ENCODE measurements around the gene RAI1.
A peak's percentile ranks its signal among the peaks of the same experiment; 100 is the strongest.

RAI1 gene

DNA sequence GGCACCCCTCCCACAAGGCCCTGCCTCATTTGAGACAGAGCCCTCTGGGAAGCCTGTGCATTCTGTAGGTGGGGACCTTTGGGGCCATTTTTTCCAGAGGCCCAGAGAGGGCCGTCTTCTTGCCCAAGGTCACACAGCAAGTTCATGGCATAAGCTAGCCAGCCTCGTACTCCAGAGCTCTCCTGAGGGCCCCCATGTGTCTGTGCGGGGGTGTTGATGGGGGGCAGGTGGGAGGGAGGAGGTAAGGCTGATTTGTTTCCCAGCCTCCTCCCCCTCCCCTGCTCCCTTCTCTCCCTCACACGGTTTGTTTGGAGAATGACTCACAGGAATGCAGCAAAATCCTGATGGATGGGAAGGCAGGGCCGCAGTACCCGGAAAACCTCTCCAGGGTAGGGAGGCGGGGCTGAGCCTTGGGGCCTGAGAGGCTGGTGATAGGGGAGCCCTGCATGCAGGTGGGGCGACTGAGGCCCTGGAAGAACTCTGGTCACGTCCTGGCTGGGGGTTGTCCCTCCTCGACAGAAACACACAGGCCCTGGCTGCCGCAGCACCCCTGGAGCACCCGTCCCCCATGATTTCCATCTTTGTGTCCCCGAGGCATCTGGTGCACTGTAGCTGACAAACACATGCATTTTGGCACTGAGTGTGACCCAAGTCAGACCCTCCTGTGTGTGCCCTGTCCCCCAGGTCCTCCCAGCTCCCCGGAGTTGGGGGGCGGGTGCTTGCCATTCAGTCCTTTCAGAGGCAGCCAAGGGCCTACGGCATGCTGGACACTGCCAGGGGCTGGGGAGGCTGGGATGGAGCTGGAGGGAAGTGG lies 29.7 kb downstream of the RAI1 start:
- DNase-seq, result peak in 7 of 10 donors; percentile 54 to 95 (median 76)
- intact Hi-C loops (cut with DNase I), result no loop called here

GRCh38 chr17:17711641-17712162 lies 30.4 kb downstream of the RAI1 start:
- no peak for DNase-seq
- intact Hi-C loops (cut with DNase I), result no loop called here

DNA sequence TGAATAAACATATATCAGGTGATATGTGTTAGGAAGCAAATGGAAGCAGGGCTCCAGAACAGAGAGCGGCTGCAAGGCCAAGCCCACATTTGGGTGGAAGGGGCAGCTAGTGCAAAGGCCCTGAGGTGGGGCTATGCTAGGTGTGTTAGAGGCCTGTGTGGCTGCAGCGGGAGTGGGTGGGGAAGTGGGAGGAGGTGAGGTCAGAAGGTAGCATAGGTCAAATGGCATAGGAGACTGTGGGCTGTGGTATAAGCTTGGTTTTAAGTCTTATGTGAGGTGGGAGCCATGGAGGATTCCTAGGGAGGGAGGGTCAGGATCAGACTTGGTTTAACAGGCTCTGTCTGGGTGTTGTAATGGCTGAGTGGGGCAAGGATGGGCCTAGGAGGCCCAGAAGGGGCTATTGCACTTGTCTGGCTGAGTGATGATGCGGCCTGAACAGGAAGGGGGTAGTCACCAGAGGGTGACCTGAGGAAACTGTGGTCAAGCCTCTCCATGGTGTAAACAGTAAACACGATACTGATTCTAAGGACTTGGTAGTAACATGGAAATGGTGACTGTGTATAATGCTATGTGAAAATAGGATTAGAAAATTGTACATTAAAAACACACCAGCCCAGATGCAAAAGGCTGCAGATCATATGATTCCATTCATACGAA lies 31.1 kb downstream of the RAI1 start:
- no peak for DNase-seq
- intact Hi-C loops (cut with DNase I), result no loop called here

DNA sequence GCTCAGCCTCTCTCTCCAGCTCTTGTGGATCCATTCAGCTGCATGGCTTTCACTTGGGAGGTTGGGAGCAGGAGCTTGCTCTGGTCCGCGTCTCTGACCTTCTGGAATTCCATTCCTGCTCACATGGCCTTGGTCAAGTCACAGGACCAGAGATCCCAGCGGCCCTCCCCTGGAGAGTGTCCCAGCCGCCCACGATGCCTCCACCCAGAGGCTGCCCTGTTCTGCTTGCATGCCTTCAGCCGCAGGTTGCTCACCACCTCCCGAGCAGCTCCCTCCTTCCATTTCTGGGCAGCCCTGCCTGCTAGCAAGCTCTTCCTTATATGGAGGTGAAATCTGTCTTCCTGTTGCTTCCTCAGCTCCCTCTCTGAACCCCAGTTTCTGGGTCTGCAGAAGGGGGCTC lies 32.6 kb downstream of the RAI1 start:
- intact Hi-C loops (cut with DNase I), result no loop called here
- DNase-seq, result peak in 5 of 10 donors; percentile 52 to 94 (median 88)

DNA sequence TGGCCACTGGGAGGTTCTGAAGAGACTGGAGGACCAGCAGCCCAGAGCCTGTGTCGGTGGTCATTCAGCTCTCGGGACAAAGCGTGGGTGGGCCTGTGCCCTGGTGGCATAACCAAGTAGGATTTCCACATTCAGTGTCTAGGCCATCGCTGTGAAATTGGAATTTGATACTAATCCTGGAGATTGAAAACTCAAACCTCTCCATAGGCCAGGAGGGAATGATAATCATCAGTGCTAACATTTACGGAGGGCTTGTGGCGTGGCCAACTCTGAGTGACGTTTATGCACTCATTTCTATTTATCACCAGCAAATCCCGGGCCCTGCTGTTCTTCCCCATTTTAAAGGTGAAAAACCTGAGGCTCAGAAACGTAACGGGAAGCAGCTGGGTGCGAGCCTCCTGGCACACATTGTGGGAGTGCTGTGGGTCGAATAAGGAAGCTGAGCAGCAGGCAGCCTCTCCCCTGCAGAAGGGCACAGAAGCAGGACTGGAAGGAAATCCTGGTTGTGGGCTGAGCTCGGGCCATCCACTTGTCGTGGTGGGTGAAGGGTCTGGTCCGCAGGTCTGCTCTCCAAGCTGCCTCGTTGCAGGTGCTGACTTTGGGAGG lies 33.1 kb downstream of the RAI1 start:
- no peak for DNase-seq
- intact Hi-C loops (cut with DNase I), result no loop called here

DNA sequence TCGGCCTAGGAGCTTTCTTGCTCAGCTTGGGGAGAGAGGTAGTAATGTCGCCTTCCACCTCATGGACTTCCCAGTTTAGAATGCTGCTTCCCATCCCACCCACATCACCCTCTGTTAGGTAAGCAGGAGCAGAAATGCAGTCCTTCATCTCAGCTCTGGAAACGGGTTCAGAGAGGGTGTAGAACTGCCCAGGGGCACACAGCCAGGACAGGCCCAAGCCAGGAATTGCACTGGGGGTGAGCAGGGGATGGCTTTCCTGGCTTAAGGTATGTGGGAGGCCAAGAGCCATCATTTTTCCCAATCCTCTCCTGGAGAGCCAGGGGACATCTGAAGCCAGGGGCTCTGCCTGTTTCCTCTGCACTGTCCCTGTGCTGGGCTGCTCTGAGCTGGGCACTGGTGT lies 33.6 kb downstream of the RAI1 start:
- intact Hi-C loops (cut with DNase I), result no loop called here
- no peak for DNase-seq

GRCh38 chr17:17716837-17717523 lies 35.7 kb downstream of the RAI1 start:
- intact Hi-C loops (cut with DNase I), result no loop called here

GRCh38 chr17:17718251-17718650 lies 37.0 kb downstream of the RAI1 start:
- DNase-seq, result peak in 1 of 10 donors; percentile 1
- intact Hi-C loops (cut with DNase I), result no loop called here

More at GRCh38 chr17:17716837-17717523, 35.7 kb downstream of the RAI1 start:
- no peak for DNase-seq

DNA sequence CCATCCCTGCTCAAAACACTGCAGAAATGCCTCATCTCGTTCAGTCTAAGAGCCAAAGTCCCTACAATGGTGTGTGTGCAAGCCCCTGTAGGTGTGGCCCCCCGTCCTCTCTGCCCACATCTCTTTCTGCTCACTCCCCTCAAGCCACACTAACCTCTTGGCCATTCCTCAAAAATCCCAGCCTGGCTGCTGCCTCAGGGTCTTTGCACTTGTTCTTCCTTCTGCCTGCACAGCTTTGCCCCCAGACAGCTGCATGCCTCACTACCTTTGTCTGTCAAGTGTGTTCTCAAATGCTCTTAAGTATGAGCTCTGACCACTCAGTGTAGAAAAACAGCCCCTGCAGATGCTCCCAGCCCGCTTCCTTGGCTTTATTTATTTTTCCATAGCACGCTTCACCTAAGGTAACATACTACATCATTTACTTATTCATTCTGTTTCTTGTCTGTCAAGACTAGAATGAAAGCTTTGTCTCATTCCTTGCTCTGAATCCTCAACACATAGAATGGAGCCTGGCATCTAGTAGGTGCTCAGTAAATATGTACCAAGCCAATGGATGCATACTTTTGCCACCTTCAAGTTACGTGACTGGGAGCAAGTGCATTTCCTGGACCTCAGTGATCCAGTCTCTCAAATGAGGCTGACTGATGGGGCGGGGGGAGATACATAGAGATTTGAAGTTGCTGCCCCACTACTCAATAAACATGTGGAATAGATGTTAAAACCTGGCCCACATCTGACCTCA lies 38.1 kb downstream of the RAI1 start:
- no peak for DNase-seq
- intact Hi-C loops (cut with DNase I), result no loop called here

- no peak for DNase-seq
- intact Hi-C loops (cut with DNase I), result no loop called here
Measured at GRCh38 chr17:17719966-17720543, 38.8 kb downstream of the RAI1 start.

- no peak for DNase-seq
- intact Hi-C loops (cut with DNase I), result no loop called here
Measured at GRCh38 chr17:17721140-17721668, 39.9 kb downstream of the RAI1 start.

GRCh38 chr17:17722081-17722905 lies 41.0 kb downstream of the RAI1 start:
- intact Hi-C loops (cut with DNase I), result no loop called here
- DNase-seq, result peak; percentile 46 to 96 (median 70)

- intact Hi-C loops (cut with DNase I), result no loop called here
- DNase-seq, result peak in 1 of 10 donors; percentile 78
Measured at GRCh38 chr17:17722906-17723353, 41.7 kb downstream of the RAI1 start.

GRCh38 chr17:17723354-17724261 lies 42.4 kb downstream of the RAI1 start:
- intact Hi-C loops (cut with DNase I), result no loop called here
- peak in 6 of 10 donors; percentile 44 to 93 (median 56) for DNase-seq

GRCh38 chr17:17724307-17725010 lies 43.2 kb downstream of the RAI1 start:
- intact Hi-C loops (cut with DNase I), result loop anchor here (5.0 kb wide), 1 partner anchor 42 kb away; the partner anchor contains the start of gene RAI1
- peak in 2 of 10 donors; percentile 43 to 79 for DNase-seq

GRCh38 chr17:17725011-17725751 lies 43.9 kb downstream of the RAI1 start:
- intact Hi-C loops (cut with DNase I), result loop anchor here (5.0 kb wide), 1 partner anchor 43 kb away; the partner anchor contains the start of gene RAI1
- DNase-seq, result no peak

Measured in posterior cingulate gyrus (tissue), 11 donors.